HG03460 (cell line): ENCODE results near the gene SLC25A41.
"Not testable (repeated sequence)": the region's sequence is repeated elsewhere in the genome, so short reads cannot be mapped to it uniquely, and the experiment has no call there.

ENCODE experiments used
- ATAC-seq: cut with Tn5 transposase; IDR thresholded peaks from one replicate; pipeline ENCODE4 v1.9.1; 2021; ENCODE audit not compliant: unreplicated experiment

Gene SLC25A41

GRCh38 chr19:6428692-6429418, 4.7 kb downstream of the SLC25A41 start:
- ATAC-seq = not testable (repeated sequence)

- ATAC-seq = no peak
These were observed 6.4 kb downstream of the SLC25A41 start for GRCh38 chr19:6427131-6427530.

- no peak for ATAC-seq
These were observed 7.6 kb downstream of the SLC25A41 start for GRCh38 chr19:6425732-6426620.

- peak; percentile 86 for ATAC-seq
These were observed 8.4 kb downstream of the SLC25A41 start for GRCh38 chr19:6424939-6425731.

- no peak for ATAC-seq
These were observed 9.2 kb downstream of the SLC25A41 start, which contains the start of gene KHSRP for GRCh38 chr19:6424195-6424938. Gene KHSRP, minus strand, starts transcription at chr19:6424811. Its CDS starts 110 bp downstream, at chr19:6424701.

GRCh38 chr19:6423499-6424194, 9.9 kb downstream of the SLC25A41 start:
- ATAC-seq = no peak

GRCh38 chr19:6421075-6422014, 12.2 kb downstream of the SLC25A41 start:
- no peak for ATAC-seq

GRCh38 chr19:6418562-6418932, 15.0 kb downstream of the SLC25A41 start:
- no peak for ATAC-seq

- ATAC-seq = no peak
These were observed 15.6 kb downstream of the SLC25A41 start for GRCh38 chr19:6417713-6418561.

- no peak for ATAC-seq
These were observed 16.7 kb downstream of the SLC25A41 start for GRCh38 chr19:6416658-6417405.

- ATAC-seq = no peak
These were observed 17.9 kb downstream of the SLC25A41 start for GRCh38 chr19:6415591-6416190.

GRCh38 chr19:6414793-6415590, 18.6 kb downstream of the SLC25A41 start:
- no peak for ATAC-seq

GRCh38 chr19:6413721-6414643, 19.6 kb downstream of the SLC25A41 start:
- ATAC-seq = no peak

- no peak for ATAC-seq
These were observed 20.3 kb downstream of the SLC25A41 start for GRCh38 chr19:6413291-6413690.
